ENCODE measurements around the gene BRAP. TPM values are rescaled to one million over a fixed set of nuclear protein-coding genes. Genes with fewer than 3 reads are reported as not detected.

BRAP gene
- total RNA-seq, 1 experiment from 2014 or later, result 25.0 TPM

GRCh38 chr12:111616177-111616623 is 69.6 kb downstream of the BRAP start:
- Mint-ChIP-seq H3K27ac (peak overlapping the region in 1 of 3 experiments; percentile 74; a peak in 1 of 7 replicates), H3K36me3 (ENCODE audit: insufficient read depth in 1 of 3, low read depth in 3 of 3) (no peaks in the 10 kb centered on the region; a peak in 1 of 7 replicates)

More at GRCh38 chr12:111616177-111616623, 69.6 kb downstream of the BRAP start:
- no peaks in the 10 kb centered on the region for H3K9me3 Mint-ChIP-seq
- H2BK5ac ChIP-seq (ENCODE audit: insufficient read length, low read length), result no peak overlapping the region
- no peak overlapping the region for H3K23ac ChIP-seq (ENCODE audit: insufficient read length, low read depth, low read length)
- TF ChIP-seq, protein P1, sequence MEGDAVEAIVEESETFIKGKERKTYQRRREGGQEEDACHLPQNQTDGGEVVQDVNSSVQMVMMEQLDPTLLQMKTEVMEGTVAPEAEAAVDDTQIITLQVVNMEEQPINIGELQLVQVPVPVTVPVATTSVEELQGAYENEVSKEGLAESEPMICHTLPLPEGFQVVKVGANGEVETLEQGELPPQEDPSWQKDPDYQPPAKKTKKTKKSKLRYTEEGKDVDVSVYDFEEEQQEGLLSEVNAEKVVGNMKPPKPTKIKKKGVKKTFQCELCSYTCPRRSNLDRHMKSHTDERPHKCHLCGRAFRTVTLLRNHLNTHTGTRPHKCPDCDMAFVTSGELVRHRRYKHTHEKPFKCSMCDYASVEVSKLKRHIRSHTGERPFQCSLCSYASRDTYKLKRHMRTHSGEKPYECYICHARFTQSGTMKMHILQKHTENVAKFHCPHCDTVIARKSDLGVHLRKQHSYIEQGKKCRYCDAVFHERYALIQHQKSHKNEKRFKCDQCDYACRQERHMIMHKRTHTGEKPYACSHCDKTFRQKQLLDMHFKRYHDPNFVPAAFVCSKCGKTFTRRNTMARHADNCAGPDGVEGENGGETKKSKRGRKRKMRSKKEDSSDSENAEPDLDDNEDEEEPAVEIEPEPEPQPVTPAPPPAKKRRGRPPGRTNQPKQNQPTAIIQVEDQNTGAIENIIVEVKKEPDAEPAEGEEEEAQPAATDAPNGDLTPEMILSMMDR (conservative IDR thresholded peaks at IDR 0.05), result no peak
- H3K9me3 ChIP-seq (ENCODE audit: control insufficient read depth, low read depth, low read length), result no peaks in the 10 kb centered on the region
- H3K18ac ChIP-seq (ENCODE audit: insufficient read length, low read depth, low read length), result no peak overlapping the region
- no peak overlapping the region for H3K4me3 Mint-ChIP-seq
- no peak overlapping the region for H3K4me2 ChIP-seq (ENCODE audit: insufficient read depth, insufficient read length, low read length)
- H2BK12ac ChIP-seq (ENCODE audit: insufficient read length, low read depth, low read length), result no peak overlapping the region
- H3K14ac ChIP-seq (ENCODE audit: insufficient read depth, low read length), result no peak overlapping the region
- H4K5ac ChIP-seq (ENCODE audit: insufficient read length, low read depth, low read length), result no peak overlapping the region
- H3K23me2 ChIP-seq (ENCODE audit: insufficient read length, low read depth, low read length, poor library complexity, severe bottlenecking), result no peaks in the 10 kb centered on the region
- H3K4me1 Mint-ChIP-seq, result peaks cover 0 to 3% of the 10 kb centered on the region in 2 experiments; a peak in 2 of 4 replicates
- no peak overlapping the region for H4K91ac ChIP-seq (ENCODE audit: insufficient read length, low read depth, low read length)
- no peaks in the 10 kb centered on the region for H3K27me3 Mint-ChIP-seq (ENCODE audit: low read depth)
- H3K9ac ChIP-seq (ENCODE audit: extremely low read depth, insufficient read length, low read length), result no peak overlapping the region
- no peak overlapping the region for H3T11ph ChIP-seq (ENCODE audit: low read length)
- no peak overlapping the region for H3K4ac ChIP-seq (ENCODE audit: low read depth, low read length)
- no peak overlapping the region for H2BK20ac ChIP-seq (ENCODE audit: low read depth, low read length, poor library complexity, severe bottlenecking)
- no peaks in the 10 kb centered on the region for H3K27me3 ChIP-seq (ENCODE audit: insufficient read depth, low read length)
- H3K4me1 ChIP-seq (ENCODE audit: insufficient read depth, low read length), result no peaks in the 10 kb centered on the region
- no peak overlapping the region for H2BK15ac ChIP-seq (ENCODE audit: low read depth, low read length)
- H3K56ac ChIP-seq (ENCODE audit: insufficient read length, low read depth, low read length), result no peak overlapping the region
- H4K8ac ChIP-seq (replicated peaks; ENCODE audit: insufficient read length, low read depth, low read length), result no peak overlapping the region
- no peak overlapping the region for H2BK120ac ChIP-seq (ENCODE audit: low read depth, low read length, poor library complexity, severe bottlenecking)
- H3K27ac ChIP-seq (ENCODE audit: insufficient read length, low read depth, low read length), result no peak overlapping the region
- H4K20me1 ChIP-seq (ENCODE audit: control insufficient read depth, insufficient read depth, insufficient read length), result no peaks in the 10 kb centered on the region
- no CpG with 5 or more reads among the region's 7 CpGs for WGBS (ENCODE audit: extremely low coverage, insufficient read length, low lambda C conversion rate)
- H2AK5ac ChIP-seq (ENCODE audit: insufficient read length, low read length), result no peak overlapping the region
- no peaks in the 10 kb centered on the region for H3K79me2 ChIP-seq (ENCODE audit: insufficient read depth, low read length)
- H2AFZ ChIP-seq (ENCODE audit: low read length), result no peak overlapping the region
- no peak for DNase-seq
- H3K79me1 ChIP-seq (ENCODE audit: insufficient read depth, low read depth, low read length, poor library complexity, severe bottlenecking), result no peaks in the 10 kb centered on the region
